ENCODE results near the gene KANK3.

DNA sequence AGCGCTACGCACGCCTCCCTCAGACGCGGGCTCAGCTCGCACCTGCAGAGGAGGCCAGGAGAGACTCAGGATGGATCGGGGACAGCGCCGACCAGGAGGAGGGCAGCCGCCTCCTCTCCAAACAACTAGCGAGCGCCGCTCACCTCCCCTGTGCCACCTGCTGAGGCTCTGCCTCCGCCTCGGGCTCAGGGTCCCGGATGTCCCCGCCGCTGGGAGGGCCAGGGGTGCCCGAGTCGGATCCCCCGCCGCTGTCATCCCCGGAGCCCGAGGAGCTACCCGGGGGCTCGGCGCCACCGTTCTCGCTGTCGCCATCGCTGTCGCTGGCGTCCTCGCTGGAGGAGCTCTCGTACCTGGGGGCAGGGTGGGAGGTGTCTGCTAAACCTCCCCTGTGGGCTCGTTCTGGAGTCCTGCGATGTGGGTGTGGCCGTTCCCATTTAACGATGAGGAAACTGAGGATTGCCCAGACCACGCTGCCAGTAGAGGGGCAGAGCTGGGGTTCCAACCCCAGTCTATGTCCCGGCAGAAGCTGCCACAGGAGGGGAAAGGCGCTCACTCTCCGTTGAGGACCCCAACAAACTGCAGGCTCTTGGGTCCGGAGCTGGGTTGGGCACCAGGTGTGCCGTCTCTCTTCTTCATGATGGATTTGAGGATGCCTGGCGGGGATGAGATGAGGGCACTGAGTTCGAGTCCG, 9.2 kb downstream of the KANK3 start:
- TF ChIP-seq CTCF (conservative IDR thresholded peaks at IDR 0.05; ENCODE audit: low read length) = no peak
- no peak for TF ChIP-seq EZH2phosphoT487 (IDR thresholded peaks at IDR 0.05; ENCODE audit: borderline replicate concordance)

Data from Loucy (cell line).